Myocyte (in vitro differentiated cells): ENCODE data around the gene C11orf68. TPM values are rescaled to one million over a fixed set of nuclear protein-coding genes. Genes with fewer than 3 reads are reported as not detected.
"Not testable (repeated sequence)": the region's sequence is repeated elsewhere in the genome, so short reads cannot be mapped to it uniquely, and the experiment has no call there.

Experiments
- DNase-seq: peaks from one replicate; pipeline ENCODE4 v3.0.0-alpha.2; 2012; ENCODE audit warnings: low read depth
- total RNA-seq: library from RNA; depleted of rRNA; stranded (reverse); fragments of >200 nt; gene quantifications from 2 replicates; pipeline ENCODE4 v1.2.3, GENCODE V29; 2014

The C11orf68 gene
- total RNA-seq, 1 donor from 2014 or later = 36.2 TPM

DNA sequence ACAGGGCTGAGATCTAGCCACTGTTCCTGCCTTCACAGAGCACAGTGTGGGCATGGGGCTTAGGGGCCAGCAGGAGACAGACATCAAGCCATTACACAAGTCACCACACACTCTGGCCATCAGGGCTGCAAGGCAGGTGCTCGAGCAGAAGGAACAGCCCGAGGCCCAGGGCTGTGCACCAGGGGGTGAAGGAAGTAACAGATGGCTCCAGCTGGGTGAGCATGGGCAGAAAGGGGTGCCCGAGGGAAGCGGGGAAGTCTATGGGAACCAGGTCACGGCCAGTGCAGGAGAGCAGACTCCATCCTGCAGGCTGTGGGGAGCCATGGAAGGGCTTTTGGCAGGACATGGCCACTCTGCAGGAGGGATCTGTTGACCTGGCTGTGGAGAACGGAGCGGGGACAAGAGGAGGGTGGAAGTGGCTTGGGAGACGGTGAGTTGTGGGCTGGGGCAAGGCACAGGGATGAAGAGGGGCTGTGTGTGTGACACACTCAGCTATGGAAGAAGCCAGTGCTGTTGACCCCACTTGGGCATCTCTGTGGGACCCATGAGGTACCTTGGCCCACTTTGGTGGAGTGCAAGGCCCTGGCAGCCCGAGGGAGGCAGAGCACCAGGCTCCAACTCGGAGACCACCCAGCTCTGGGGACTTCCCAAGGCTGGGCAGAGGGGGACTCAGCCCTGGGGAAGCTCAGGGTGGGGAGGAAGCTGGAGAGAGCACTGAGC, 3.6 kb downstream of the C11orf68 start:
- DNase-seq = peak; percentile 66

DNA sequence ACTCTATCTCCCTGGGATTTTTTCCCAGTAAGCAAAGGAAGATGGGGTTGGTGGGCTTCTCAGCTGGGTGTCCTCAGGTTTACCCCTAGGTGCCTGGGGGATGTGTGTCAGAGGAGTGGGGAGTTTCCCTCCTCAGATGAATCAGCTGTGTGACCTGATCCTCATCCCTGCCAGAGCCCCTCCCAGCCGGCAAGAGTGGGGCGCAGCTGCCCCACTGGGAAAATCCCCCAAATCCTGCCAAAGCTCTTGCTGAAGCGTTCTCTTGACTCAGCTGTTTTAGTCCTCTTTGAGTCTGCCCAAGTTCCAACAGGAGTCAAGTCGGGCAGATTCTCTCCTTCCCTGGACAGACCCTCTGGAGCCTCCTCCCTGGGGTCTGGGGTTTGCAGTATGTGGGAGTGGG, 6.0 kb downstream of the C11orf68 start:
- DNase-seq = peak; percentile 69

DNA sequence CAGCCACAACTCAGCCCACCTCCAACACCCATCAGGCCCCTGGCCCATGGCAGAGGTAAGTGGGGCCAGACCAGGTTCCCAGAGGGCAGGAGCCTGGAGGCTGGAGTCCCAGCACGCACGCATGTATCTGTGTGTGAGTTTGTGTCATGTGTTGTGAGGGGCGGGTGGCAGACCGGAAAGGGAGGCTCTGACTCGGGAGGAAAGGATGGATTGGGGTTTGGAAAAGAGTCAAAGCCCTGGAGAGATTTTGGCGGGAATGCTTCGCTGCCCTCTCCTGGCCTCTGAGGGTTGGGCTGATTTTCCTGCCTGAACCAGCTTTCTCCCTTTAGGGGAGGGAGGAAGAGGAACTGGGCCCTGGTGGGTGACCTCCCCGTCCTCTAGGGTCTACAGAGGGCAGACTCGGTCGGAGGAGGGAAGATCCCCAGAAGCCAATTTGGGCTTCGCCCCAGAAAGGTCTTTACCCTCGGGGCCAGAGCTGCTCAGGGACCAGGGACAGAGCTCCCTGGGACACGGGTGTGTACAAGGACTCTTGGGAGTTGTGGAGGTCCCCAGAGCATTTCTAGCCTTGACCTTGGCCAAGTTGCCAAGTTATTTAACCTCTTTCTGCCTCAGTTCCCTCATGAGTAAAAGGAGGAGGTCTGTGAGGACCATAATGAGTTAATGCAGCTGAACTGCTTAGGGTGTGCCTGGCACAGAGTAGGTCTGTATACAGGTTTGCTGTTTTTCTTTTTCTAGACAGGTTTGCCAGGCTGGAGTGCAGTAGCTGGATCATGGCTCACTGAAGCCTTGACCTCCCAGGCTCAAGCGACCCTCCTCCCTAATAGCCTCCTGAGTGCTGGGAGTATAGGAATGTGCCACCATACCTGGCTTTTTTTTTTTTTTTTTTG, 6.9 kb downstream of the C11orf68 start:
- DNase-seq = peak; percentile 76

- DNase-seq = no peak
Measured at GRCh38 chr11:65907878-65908277, 11.0 kb downstream of the C11orf68 start.

- no peak for DNase-seq
Measured at GRCh38 chr11:65906602-65907001, 12.3 kb downstream of the C11orf68 start.

- no peak for DNase-seq
Measured at GRCh38 chr11:65903715-65904114, 15.1 kb downstream of the C11orf68 start.

DNA sequence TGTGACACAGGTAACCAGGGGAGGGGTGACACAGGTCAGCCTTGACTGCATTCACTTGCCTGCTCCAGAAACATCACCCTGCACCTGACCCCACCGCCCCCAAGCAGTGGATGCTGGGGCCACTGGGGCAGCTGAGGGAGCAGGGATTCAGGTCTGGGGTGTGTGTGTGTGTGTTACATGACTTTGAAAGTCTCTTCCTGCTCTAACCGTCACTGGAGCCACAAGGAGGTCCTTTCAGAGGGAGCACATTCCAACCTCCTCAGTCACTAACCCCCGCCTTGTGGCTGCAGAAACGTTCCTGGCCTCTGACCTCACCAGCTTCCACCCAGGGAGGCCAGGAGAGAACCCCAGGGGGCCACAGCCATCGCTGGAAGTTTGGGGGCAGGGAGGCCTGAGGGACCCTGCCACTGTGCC, 15.8 kb downstream of the C11orf68 start:
- peak; percentile 91 for DNase-seq

DNA sequence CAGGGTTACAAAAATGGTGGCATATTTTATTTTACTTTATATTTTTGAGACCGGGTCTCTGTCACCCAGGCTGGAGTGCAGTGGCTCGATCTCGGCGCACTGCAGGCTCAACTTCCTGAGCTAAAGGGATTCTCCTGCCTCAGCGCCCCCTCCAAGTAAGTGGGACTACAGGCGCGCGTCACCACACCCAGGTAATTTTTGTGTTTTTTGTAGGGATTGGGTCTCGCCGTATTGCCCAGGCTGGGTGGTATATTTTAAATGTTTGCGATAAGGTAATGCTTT, 18.0 kb downstream of the C11orf68 start:
- DNase-seq = no peak

DNA sequence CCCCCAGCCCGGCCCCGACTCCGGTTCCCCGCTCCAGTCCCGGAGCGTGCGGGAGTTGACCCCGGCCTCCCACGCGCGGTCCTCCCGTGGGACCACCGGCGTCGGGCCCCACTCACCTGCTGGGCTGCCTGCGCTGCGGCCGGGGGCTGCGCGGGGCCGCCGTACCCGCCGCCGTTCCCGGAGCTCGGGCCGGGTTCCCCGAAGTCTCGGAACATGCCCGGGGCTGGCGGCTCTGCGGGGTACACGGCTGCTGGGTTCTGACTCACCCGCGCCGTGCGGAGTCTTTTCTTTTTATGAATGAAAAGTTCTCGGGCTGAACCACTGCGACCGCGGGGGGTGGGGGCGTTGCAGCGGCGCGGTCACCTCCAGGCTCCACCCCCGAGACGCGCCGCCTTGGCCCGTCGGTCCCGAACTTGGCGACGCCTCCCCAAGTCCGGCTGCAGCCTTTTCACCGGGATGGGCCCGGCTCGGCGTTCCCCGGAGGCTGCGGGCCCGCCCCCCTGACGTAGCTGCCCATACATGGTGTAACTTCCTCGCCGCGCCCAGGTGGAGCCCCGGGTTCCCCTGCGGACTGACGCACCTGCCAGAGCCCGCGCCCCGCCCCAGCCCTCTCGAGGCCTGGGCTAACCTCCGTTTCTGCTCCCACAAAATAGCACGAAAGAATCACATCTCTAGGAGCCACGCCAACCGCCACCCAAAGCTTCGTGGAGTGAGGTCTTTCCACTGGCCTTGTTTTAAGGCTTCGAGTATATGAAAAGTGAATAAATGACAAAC, 18.6 kb downstream of the C11orf68 start, which contains the start of gene FOSL1:
FOSL1 (minus strand) TSS at position 264 of the 774 bp plus-strand sequence; CDS start at position 215, 49 bp downstream.
- DNase-seq = peak; percentile 92

- peak; percentile 73 for DNase-seq
Measured at GRCh38 chr11:65899356-65900124, 19.3 kb downstream of the C11orf68 start.

GRCh38 chr11:65898656-65899355, 20.1 kb downstream of the C11orf68 start:
- peak; percentile 26 for DNase-seq

DNA sequence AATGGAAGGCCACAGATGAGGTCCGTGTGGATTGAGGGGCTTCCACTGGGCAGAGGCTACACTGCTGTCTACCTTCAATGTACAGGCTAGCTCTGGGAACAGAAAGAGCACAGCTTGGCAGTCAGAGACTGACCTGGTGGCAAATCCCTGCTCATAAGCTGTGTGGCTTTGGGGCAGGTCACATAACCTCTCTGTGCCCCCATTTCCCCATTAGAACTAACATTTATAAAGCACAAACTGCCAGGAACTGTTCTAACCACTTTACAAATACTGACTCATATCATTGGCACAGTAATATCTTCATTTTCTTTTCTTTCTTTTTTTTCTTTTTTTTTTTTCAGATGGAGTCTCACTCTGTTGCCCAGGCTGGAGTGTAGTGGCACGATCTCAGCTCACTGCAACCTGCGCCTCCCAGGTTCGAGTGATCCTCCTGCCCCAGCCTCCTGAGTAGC, 21.8 kb downstream of the C11orf68 start:
- no peak for DNase-seq

DNA sequence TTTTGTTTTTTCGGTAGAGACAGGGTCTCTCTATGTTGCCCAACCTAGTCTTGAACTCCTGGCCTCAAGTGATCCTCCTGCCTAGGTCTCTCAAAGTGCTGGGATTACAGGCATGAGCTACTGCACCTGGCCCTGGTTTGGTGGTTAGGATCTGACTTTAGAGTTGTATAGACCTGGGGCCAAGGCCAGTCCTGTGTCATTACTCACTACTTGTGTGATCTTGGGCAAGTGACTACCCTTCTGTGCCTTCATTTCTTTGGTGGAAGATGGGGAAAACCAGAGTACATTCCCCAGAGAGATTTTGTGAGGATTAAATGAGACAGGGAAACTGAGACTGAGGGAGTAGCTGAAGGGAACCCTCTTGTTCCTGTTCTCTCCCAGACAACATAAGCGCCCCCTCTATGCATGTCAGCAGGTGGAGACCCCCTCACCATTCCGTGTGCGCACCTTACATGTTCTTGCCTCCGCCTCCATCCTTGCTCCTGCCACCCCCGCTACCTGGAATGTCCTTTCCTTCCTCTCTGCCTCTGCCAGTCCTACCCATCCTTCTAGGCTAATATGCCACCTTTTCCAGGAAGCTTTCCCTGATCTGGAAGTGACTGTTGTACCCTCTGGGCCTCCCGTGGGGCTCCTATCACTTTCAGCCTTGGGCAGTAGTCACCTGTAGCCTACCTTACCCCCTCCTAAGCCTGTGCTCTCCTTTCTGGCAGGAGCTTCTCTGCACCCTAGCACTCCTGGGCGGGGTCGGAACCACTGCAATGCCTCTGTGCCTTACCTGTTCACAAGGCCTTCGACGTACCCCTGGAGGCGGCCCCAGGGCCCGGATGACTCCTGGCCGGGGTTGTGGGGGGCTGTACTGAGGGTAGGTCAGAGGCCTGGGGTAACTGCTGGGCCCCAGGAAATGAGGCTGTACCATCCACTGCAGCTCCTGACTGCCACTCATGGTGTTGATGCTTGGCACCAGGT, 22.5 kb downstream of the C11orf68 start:
- no peak for DNase-seq

- DNase-seq = no peak
Measured at GRCh38 chr11:65895482-65895981, 23.3 kb downstream of the C11orf68 start.

DNA sequence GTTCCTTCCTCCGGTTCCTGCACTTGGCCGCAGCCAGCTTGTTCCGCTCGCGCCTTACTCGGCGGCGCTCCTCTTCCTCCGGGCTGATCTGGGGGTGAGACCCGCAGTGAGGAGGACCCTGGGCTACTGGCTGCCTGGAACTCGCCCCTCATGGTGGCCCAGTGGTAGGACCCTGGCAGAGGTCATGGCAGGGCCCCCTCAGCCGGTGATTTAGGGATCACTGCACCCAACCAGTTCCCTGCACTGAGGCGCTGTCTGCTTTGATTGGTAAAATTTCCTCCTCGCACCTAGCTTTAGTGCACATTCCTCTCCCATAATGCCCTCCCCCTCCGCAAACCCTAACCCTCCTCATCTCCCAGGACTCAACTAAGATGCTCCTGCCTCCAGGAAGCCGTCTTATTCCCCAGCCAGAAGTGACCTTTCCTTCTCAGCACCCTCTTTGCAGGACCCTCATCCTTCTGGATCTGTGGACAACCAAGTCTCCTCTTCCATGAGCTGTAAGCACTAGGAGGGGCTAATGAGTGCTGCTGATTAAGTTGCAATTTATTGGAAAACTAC, 24.7 kb downstream of the C11orf68 start:
- DNase-seq = no peak

DNA sequence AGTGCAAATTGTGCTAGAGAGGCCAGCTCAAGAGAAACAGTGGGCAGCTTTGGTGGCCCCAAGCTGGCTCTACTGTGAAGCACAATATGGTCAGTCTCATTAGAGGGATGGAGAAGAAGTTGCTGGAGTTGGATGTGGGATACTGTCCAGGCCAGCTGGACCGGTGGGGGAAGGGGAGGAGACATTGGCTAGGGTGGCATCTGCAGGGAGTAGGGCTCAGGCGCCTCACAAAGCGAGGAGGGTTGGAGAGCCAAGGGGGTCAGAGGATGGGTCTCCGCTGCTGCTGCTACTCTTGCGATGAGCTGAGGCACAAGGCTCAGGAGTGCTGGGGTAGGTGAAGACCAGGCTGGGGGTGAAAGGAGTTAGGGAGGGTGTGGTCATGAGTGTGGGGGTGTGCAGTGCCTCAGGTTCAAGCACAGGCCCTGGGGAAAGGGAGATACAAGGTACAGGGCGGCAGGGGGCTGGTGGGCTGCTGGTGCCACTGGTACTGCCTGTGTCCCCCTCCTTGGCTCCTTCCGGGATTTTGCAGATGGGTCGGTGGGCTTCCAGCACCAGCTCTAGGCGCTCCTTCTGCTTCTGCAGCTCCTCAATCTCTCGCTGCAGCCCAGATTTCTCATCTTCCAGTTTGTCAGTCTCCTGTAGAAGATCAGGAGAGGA, 26.1 kb downstream of the C11orf68 start:
- DNase-seq = no peak

DNA sequence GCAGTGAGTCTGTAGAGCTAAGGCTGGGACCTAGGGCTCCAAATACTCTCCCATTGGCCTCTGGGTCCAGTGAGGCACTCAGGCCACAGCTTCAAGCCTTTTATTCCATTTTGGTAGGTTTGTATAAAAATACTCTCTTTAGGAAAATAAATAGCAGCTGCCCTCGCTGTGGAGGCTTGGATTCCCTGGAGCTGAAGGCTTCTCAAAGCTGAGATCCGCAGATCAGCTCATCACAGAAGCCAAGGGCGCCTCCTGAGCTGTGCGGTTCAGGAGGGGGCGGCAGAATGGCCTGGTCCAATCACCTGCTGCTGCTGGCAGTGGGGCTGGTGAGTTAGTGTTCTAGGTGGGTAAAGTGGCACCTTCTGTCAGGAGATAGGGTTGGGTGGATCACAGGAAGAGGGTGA, 26.7 kb downstream of the C11orf68 start:
- DNase-seq = not testable (repeated sequence)
